Ectodermal cell (in vitro differentiated cells): ENCODE results near the gene ARIH2.

Experiments
- H3K27ac ChIP-seq: 2 replicates; pipeline ENCODE4 v1.7.0; 2013; ENCODE audit warnings: mild to moderate bottlenecking, low read depth, low read length; ENCODE audit not compliant: insufficient read depth, poor library complexity, severe bottlenecking
- H3K27me3 ChIP-seq: 2 replicates; pipeline ENCODE4 v1.7.0; 2013; ENCODE audit warnings: mild to moderate bottlenecking, low read length; ENCODE audit not compliant: insufficient read depth, control insufficient read depth, poor library complexity, severe bottlenecking
- H3K36me3 ChIP-seq: one replicate; pipeline ENCODE4 v1.7.0; 2013; ENCODE audit warnings: low read length; ENCODE audit not compliant: control insufficient read depth, insufficient read depth
- H3K4me1 ChIP-seq: one replicate; pipeline ENCODE4 v1.7.0; 2013; ENCODE audit warnings: low read length; ENCODE audit not compliant: control insufficient read depth, insufficient read depth
- H3K4me3 ChIP-seq: 2 replicates; pipeline ENCODE4 v1.7.0; 2013; ENCODE audit warnings: low read depth, low read length, control low read depth; ENCODE audit not compliant: insufficient read depth
- H3K9me3 ChIP-seq: 2 replicates; pipeline ENCODE4 v1.7.0; 2013; ENCODE audit warnings: mild to moderate bottlenecking, low read length, moderate library complexity; ENCODE audit not compliant: control insufficient read depth
- WGBS, 2 experiments: methylation state at CpG; one replicate each; pipeline ENCODE4 v1.1.7; 2013; ENCODE audit warnings: missing lambda C conversion rate in 2 of 2; 5-methylcytosine and 5-hydroxymethylcytosine counted together

ARIH2 gene

GRCh38 chr3:48929358-48930035 lies 10.9 kb downstream of the ARIH2 start:
- Histone ChIP-seq H3K27ac (no peak overlapping the region), H3K36me3 (peaks cover 21% of the 10 kb centered on the region), H3K4me3 (no peak overlapping the region), H3K4me1 (no peaks in the 10 kb centered on the region), H3K9me3 (no peaks in the 10 kb centered on the region), H3K27me3 (no peaks in the 10 kb centered on the region)
- WGBS, 2 experiments: 93 to 99% methylated on average over 3 of the region's 3 CpGs

GRCh38 chr3:48930590-48930989 lies 11.9 kb downstream of the ARIH2 start:
- peaks cover 18% of the 10 kb centered on the region for H3K36me3 ChIP-seq
- H3K9me3 ChIP-seq: no peaks in the 10 kb centered on the region
- no peak overlapping the region for H3K4me3 ChIP-seq
- no peaks in the 10 kb centered on the region for H3K27me3 ChIP-seq
- WGBS, 2 experiments: 97 to 99% methylated on average over 3 of the region's 3 CpGs
- no peak overlapping the region for H3K27ac ChIP-seq
- no peaks in the 10 kb centered on the region for H3K4me1 ChIP-seq

GRCh38 chr3:48931944-48932580 lies 13.4 kb downstream of the ARIH2 start:
- no peak overlapping the region for H3K27ac ChIP-seq
- 78 to 97% methylated on average over 1 of the region's 1 CpG for WGBS, 2 experiments
- H3K4me3 ChIP-seq: no peak overlapping the region
- H3K27me3 ChIP-seq: no peaks in the 10 kb centered on the region
- no peaks in the 10 kb centered on the region for H3K4me1 ChIP-seq
- no peaks in the 10 kb centered on the region for H3K9me3 ChIP-seq
- peaks cover 18% of the 10 kb centered on the region for H3K36me3 ChIP-seq

GRCh38 chr3:48934333-48934991 lies 15.8 kb downstream of the ARIH2 start:
- Histone ChIP-seq H3K4me3 (no peak overlapping the region), H3K36me3 (peaks cover 9% of the 10 kb centered on the region), H3K27ac (no peak overlapping the region), H3K27me3 (no peaks in the 10 kb centered on the region), H3K4me1 (no peaks in the 10 kb centered on the region), H3K9me3 (no peaks in the 10 kb centered on the region)
- WGBS, 2 experiments: 94 to 95% methylated on average over 4 of the region's 5 CpGs

GRCh38 chr3:48935530-48935929 lies 16.9 kb downstream of the ARIH2 start:
- Histone ChIP-seq H3K36me3 (peaks cover 9% of the 10 kb centered on the region), H3K27me3 (no peaks in the 10 kb centered on the region), H3K4me3 (no peak overlapping the region), H3K4me1 (no peaks in the 10 kb centered on the region), H3K9me3 (no peaks in the 10 kb centered on the region), H3K27ac (no peak overlapping the region)
- 96 to 98% methylated on average over 3 to 4 of the region's 4 CpGs for WGBS, 2 experiments

- Histone ChIP-seq H3K36me3 (peaks cover under 1% of the 10 kb centered on the region), H3K4me3 (no peak overlapping the region), H3K4me1 (no peaks in the 10 kb centered on the region), H3K9me3 (no peaks in the 10 kb centered on the region), H3K27ac (no peak overlapping the region), H3K27me3 (no peaks in the 10 kb centered on the region)
These were observed 19.5 kb downstream of the ARIH2 start for GRCh38 chr3:48938156-48938555.

GRCh38 chr3:48938689-48939088 lies 20.0 kb downstream of the ARIH2 start:
- Histone ChIP-seq H3K36me3 (no peaks in the 10 kb centered on the region), H3K4me1 (no peaks in the 10 kb centered on the region), H3K27me3 (no peaks in the 10 kb centered on the region), H3K4me3 (no peak overlapping the region), H3K27ac (no peak overlapping the region), H3K9me3 (no peaks in the 10 kb centered on the region)
- WGBS, 2 experiments: 95 to 100% methylated on average over 3 of the region's 3 CpGs

GRCh38 chr3:48945432-48945831 lies 26.8 kb downstream of the ARIH2 start:
- no peaks in the 10 kb centered on the region for H3K27me3 ChIP-seq
- no peaks in the 10 kb centered on the region for H3K36me3 ChIP-seq
- 98% methylated on average over 2 of the region's 2 CpGs for WGBS, 2 experiments
- no peak overlapping the region for H3K27ac ChIP-seq
- H3K4me3 ChIP-seq: no peak overlapping the region
- no peaks in the 10 kb centered on the region for H3K4me1 ChIP-seq
- H3K9me3 ChIP-seq: no peaks in the 10 kb centered on the region

GRCh38 chr3:48945891-48946549 lies 27.4 kb downstream of the ARIH2 start:
- 92 to 99% methylated on average over 4 of the region's 4 CpGs for WGBS, 2 experiments
- Histone ChIP-seq H3K27ac (no peak overlapping the region), H3K4me3 (no peak overlapping the region), H3K36me3 (no peaks in the 10 kb centered on the region), H3K9me3 (no peaks in the 10 kb centered on the region), H3K4me1 (no peaks in the 10 kb centered on the region), H3K27me3 (no peaks in the 10 kb centered on the region)

GRCh38 chr3:48949376-48949717 lies 30.7 kb downstream of the ARIH2 start:
- Histone ChIP-seq H3K27me3 (no peaks in the 10 kb centered on the region), H3K36me3 (no peaks in the 10 kb centered on the region), H3K27ac (no peak overlapping the region), H3K4me3 (no peak overlapping the region), H3K4me1 (no peaks in the 10 kb centered on the region), H3K9me3 (no peaks in the 10 kb centered on the region)
- WGBS, 2 experiments: 71 to 85% methylated on average over 2 of the region's 2 CpGs
